ENCODE results near the gene TM7SF3. TPM values are rescaled to one million over a fixed set of nuclear protein-coding genes. Genes with fewer than 3 reads are reported as not detected.

TM7SF3 gene
- total RNA-seq, 4 donors from 2014 or later, result 78.6 to 124 (median 119) TPM

GRCh38 chr12:26928661-26929060, 85.5 kb downstream of the TM7SF3 start:
- Histone ChIP-seq H3K4me1 (no peaks in the 10 kb centered on the region), H3K27me3 (no peaks in the 10 kb centered on the region), H3K27ac (no peak overlapping the region), H3K36me3 (peaks cover 0 to 69% (median 0%) of the 10 kb centered on the region in 3 donors), H3K9me3 (no peaks in the 10 kb centered on the region), H3K4me3 (no peak overlapping the region)
- 93 to 95% methylated on average over 5 of the region's 5 CpGs for whole genome bisulfite sequencing, 2 donors
- DNase-seq (ENCODE audit: low spot score in 2 of 2), result no peak
- no peak for TF ChIP-seq EP300 (IDR thresholded peaks at IDR 0.05)
- TF ChIP-seq CTCF (IDR thresholded peaks at IDR 0.05), result no peak
- no peak for TF ChIP-seq POLR2A (IDR thresholded peaks at IDR 0.05)

Other genes starting within 250 kb of the TM7SF3 start
- gene ITPR2, start 181.2 kb downstream of the TM7SF3 start, total RNA-seq, result 10 to 100 TPM; 32.6 to 49.8 (median 39.9) TPM
- 10 to 100 TPM; 12.4 to 31.5 (median 19.5) TPM for gene INTS13, start 76.4 kb downstream of the TM7SF3 start, total RNA-seq
- gene FGFR1OP2, start 75.9 kb downstream of the TM7SF3 start, total RNA-seq, result 100 to 1,000 TPM; 106 to 142 (median 129) TPM
- gene MED21, start 8.2 kb upstream of the TM7SF3 start, total RNA-seq, result 10 to 100 TPM; 20.4 to 45.5 (median 35.9) TPM
- gene C12orf71, start 68.2 kb upstream of the TM7SF3 start, total RNA-seq, result not detected
- gene STK38L, start 229.9 kb upstream of the TM7SF3 start, total RNA-seq, result 10 to 100 TPM; 30.6 to 51.6 (median 40.8) TPM

Data from tibial nerve (tissue), 4 donors.